Liver (tissue), 9 donors: Measurements from ENCODE around the gene TENT5C. TPM values are rescaled to one million over a fixed set of nuclear protein-coding genes. Genes with fewer than 3 reads are reported as not detected.

ENCODE experiments used
- DNase-seq: peaks from one replicate; pipeline ENCODE4 v3.0.0-alpha.2; 2017; ENCODE audit warnings: low spot score
- H3K27ac ChIP-seq, 2 donors: one replicate each; pipeline ENCODE4 v1.7.0; 2013; ENCODE audit warnings: inconsistent platforms in 2 of 2, low read length in 2 of 2, control low read depth in 1 of 2, low read depth in 1 of 2, mild to moderate bottlenecking in 1 of 2
- H3K27me3 ChIP-seq, 4 donors: one replicate each; pipeline versions ENCODE4 v1.6.1 to v1.7.0; 2013; ENCODE audit warnings: low read length in 3 of 4, inconsistent platforms in 1 of 4, mild to moderate bottlenecking in 1 of 4, moderate library complexity in 1 of 4; ENCODE audit not compliant: control insufficient read depth in 4 of 4, insufficient read depth in 4 of 4
- H3K36me3 ChIP-seq, 4 donors: one replicate each; pipeline versions ENCODE4 v1.6.1 to v1.7.0; 2013; ENCODE audit warnings: low read length in 3 of 4, mild to moderate bottlenecking in 3 of 4, low read depth in 1 of 4, moderate library complexity in 1 of 4; ENCODE audit not compliant: control insufficient read depth in 4 of 4, insufficient read depth in 3 of 4
- H3K4me1 ChIP-seq, 4 donors: one replicate each; pipeline versions ENCODE4 v1.6.1 to v1.7.0; 2013; ENCODE audit warnings: low read length in 3 of 4, mild to moderate bottlenecking in 3 of 4, moderate library complexity in 1 of 4; ENCODE audit not compliant: control insufficient read depth in 4 of 4, insufficient read depth in 4 of 4
- H3K4me3 ChIP-seq, 3 donors: one replicate each; pipeline versions ENCODE4 v1.6.1 to v1.7.0; 2013; ENCODE audit warnings: low read length in 3 of 3, control low read depth in 1 of 3, low read depth in 1 of 3, mild to moderate bottlenecking in 1 of 3
- H3K9ac ChIP-seq, 2 donors: one replicate each; pipeline ENCODE4 v1.7.0; 2013; ENCODE audit warnings: low read length in 2 of 2, mild to moderate bottlenecking in 2 of 2, moderate library complexity in 2 of 2, control low read depth in 1 of 2, low read depth in 1 of 2
- H3K9me3 ChIP-seq, 4 donors: one replicate each; pipeline versions ENCODE4 v1.6.1 to v1.7.0; 2013; ENCODE audit warnings: low read length in 3 of 4; ENCODE audit not compliant: control insufficient read depth in 4 of 4
- ATF3 ChIP-seq: IDR thresholded peaks from 2 replicates; pipeline ENCODE4 v1.6.1; 2016; ENCODE audit warnings: antibody characterized with exemption
- CTCF ChIP-seq: fragments of 150-350 bp; IDR thresholded peaks from 2 replicates; pipeline ENCODE4 v1.5.1; 2017; ENCODE audit warnings: improper control_type of control experiment, low read depth, low read length; ENCODE audit not compliant: missing input control
- EGR1 ChIP-seq, 2 donors: IDR thresholded peaks; 2 replicates each; pipeline ENCODE4 v1.6.1; 2016 to 2018; ENCODE audit warnings: antibody characterized with exemption in 2 of 2, low read depth in 2 of 2
- FOXA1 ChIP-seq: IDR thresholded peaks from 2 replicates; pipeline ENCODE4 v1.6.1; 2016; ENCODE audit warnings: antibody characterized with exemption
- HNF4A ChIP-seq, 2 donors: conservative IDR thresholded peaks; 2 replicates each; pipeline ENCODE4 v1.6.1; 2016; ENCODE audit warnings: antibody characterized with exemption in 2 of 2, mild to moderate bottlenecking in 2 of 2
- HNF4G ChIP-seq: IDR thresholded peaks from 2 replicates; pipeline ENCODE4 v1.6.1; 2016; ENCODE audit warnings: antibody characterized with exemption
- MAX ChIP-seq: IDR thresholded peaks from 2 replicates; pipeline ENCODE4 v1.6.1; 2016; ENCODE audit warnings: antibody characterized with exemption
- NR2F2 ChIP-seq: IDR thresholded peaks from 2 replicates; pipeline ENCODE4 v1.6.1; 2016; ENCODE audit warnings: antibody characterized with exemption
- RAD21 ChIP-seq, 2 donors: IDR thresholded peaks; 2 replicates each; pipeline ENCODE4 v1.6.1; 2016; ENCODE audit warnings: antibody characterized with exemption in 2 of 2, mild to moderate bottlenecking in 2 of 2
- REST ChIP-seq: IDR thresholded peaks from 2 replicates; pipeline ENCODE4 v1.6.1; 2016; ENCODE audit warnings: antibody characterized with exemption, mild to moderate bottlenecking
- RXRA ChIP-seq, 2 donors: IDR thresholded peaks; 2 replicates each; pipeline ENCODE4 v1.6.1; 2017 to 2018; ENCODE audit warnings: antibody characterized with exemption in 2 of 2, mild to moderate bottlenecking in 1 of 2
- SP1 ChIP-seq: IDR thresholded peaks from 2 replicates; pipeline ENCODE4 v1.6.1; 2018; ENCODE audit warnings: antibody characterized with exemption, mild to moderate bottlenecking
- TAF1 ChIP-seq: conservative IDR thresholded peaks from 2 replicates; pipeline ENCODE4 v1.6.1; 2016; ENCODE audit warnings: antibody characterized with exemption, mild to moderate bottlenecking
- ZBTB33 ChIP-seq: IDR thresholded peaks from 2 replicates; pipeline ENCODE4 v1.6.1; 2016; ENCODE audit warnings: antibody characterized with exemption
- WGBS: extraction: QIAGEN DNeasy Blood & Tissue Kit; methylation state at CpG from one replicate; pipeline ENCODE4 v1.1.7; 2013; 5-methylcytosine and 5-hydroxymethylcytosine counted together
- polyA plus RNA-seq, 2 donors: library from polyadenylated mRNA; stranded (reverse) in 1 of 2; unstranded in 1 of 2; fragments of 200-250 nt in 1 of 2; fragments of >200 nt in 1 of 2; fragmentation: Nextera tagmentation in 1 of 2; extraction: Ambion mirVana in 1 of 2; gene quantifications; one replicate each; pipeline versions ENCODE4 v1.2.1 to v1.2.3, GENCODE V29; 2013 to 2015
- total RNA-seq, 2 donors: library from RNA; depleted of rRNA; stranded (reverse); fragments of >200 nt; gene quantifications; one replicate each; pipeline ENCODE4 v1.2.3, GENCODE V29; 2014
- donor health status: healthy.
- donor health status: healthy.
- donor health status: healthy.
- donor health status: healthy.
- donor health status: healthy.

The TENT5C gene
- total and polyA plus RNA-seq, 4 donors: 1.1 to 200 (median 4.8) TPM

GRCh38 chr1:117559139-117559538 lies 46.7 kb upstream of the TENT5C start (continued):
- no peak for TF ChIP-seq RAD21 (IDR thresholded peaks at IDR 0.05)
- no peak for TF ChIP-seq EGR1 (IDR thresholded peaks at IDR 0.05; ENCODE audit: low read depth in 2 of 2)
- TF ChIP-seq NR2F2: no peak
- no peak for TF ChIP-seq HNF4A (conservative IDR thresholded peaks at IDR 0.05)
- no peak for TF ChIP-seq ZBTB33
- no peak for TF ChIP-seq TAF1
- TF ChIP-seq MAX: no peak
- no peak for TF ChIP-seq HNF4G

- no peaks in the 10 kb centered on the region for H3K36me3 ChIP-seq
- no peaks in the 10 kb centered on the region for H3K27me3 ChIP-seq
- 85% methylated on average over 3 of the region's 3 CpGs for WGBS
- no peak for TF ChIP-seq RXRA (IDR thresholded peaks at IDR 0.05)
- no peak for TF ChIP-seq TAF1
- TF ChIP-seq NR2F2: no peak
- no peak for TF ChIP-seq CTCF
- no peak for TF ChIP-seq REST
- no peak for TF ChIP-seq HNF4G
- no peak for TF ChIP-seq ATF3
- TF ChIP-seq EGR1 (IDR thresholded peaks at IDR 0.05; ENCODE audit: low read depth in 2 of 2): no peak
- TF ChIP-seq MAX: no peak
- TF ChIP-seq SP1: no peak
- TF ChIP-seq FOXA1: no peak
- TF ChIP-seq ZBTB33: no peak
- DNase-seq: no peak
- H3K27ac ChIP-seq: no peak overlapping the region
- no peaks in the 10 kb centered on the region for H3K9me3 ChIP-seq
- no peak overlapping the region for H3K4me3 ChIP-seq
- peaks cover 0 to 7% (median 0%) of the 10 kb centered on the region in 4 donors for H3K4me1 ChIP-seq
- no peak overlapping the region for H3K9ac ChIP-seq
Observed at GRCh38 chr1:117559985-117560384, 45.9 kb upstream of the TENT5C start.
